H1 (cell line): ENCODE results near the gene RXRA. TPM values are rescaled to one million over a fixed set of nuclear protein-coding genes. Genes with fewer than 3 reads are reported as not detected.

Experiments used
- RXRA ChIP-seq: IDR thresholded peaks from 2 replicates; pipeline ENCODE4 v1.6.1; 2011; ENCODE audit warnings: low read depth, mild to moderate bottlenecking, low read length, moderate library complexity; ENCODE audit not compliant: insufficient read depth
- polyA plus RNA-seq, 7 experiments: library from polyadenylated mRNA; depleted of rRNA in 3 of 7; stranded (reverse) in 5 of 7; unstranded in 2 of 7; fragments of >200 nt in 5 of 7; fragments of 200-250 nt in 2 of 7; gene quantifications; 1 replicate in 5 of 7; 2 replicates in 1 of 7; 4 replicates in 1 of 7; pipeline versions ENCODE4 v1.2.1 to v1.2.3, GENCODE V29; 2011 to 2013; ENCODE audit warnings: missing spikeins in 2 of 7, mixed read lengths in 2 of 7
- total RNA-seq: library from RNA; stranded (reverse); fragmentation: NEBNext Ultra II Directional; extraction: Animal tissue kit (Norgen Biotek cat#: 25700); gene quantifications from 2 replicates; pipeline ENCODE4 v1.2.1, GENCODE V29; 2021

RXRA gene
- total and polyA plus RNA-seq, 2 of the 8 experiments (the other 6 are each of a cell fraction or from before 2014, with no cell fraction given) = 9.8 to 29.4 TPM

GRCh38 chr9:134318481-134318891, 7.8 kb upstream of the RXRA start (continued):
- TF ChIP-seq RXRA = no peak
- TF ChIP-seq, all 59 proteins: peak for 0
